ENCODE data around the gene RWDD3. TPM values are rescaled to one million over a fixed set of nuclear protein-coding genes. Genes with fewer than 3 reads are reported as not detected.
A peak's percentile ranks its signal among the peaks of the same experiment; 100 is the strongest.

The RWDD3 gene
- total RNA-seq, 1 donor from 2014 or later: 12.3 TPM

- DNase-seq (ENCODE audit: low read depth): no peak
- Histone ChIP-seq H3K36me3 (ENCODE audit: control insufficient read depth, insufficient read depth, low read length) (no peaks in the 10 kb centered on the region), H3K4me3 (ENCODE audit: low read depth, low read length) (no peak overlapping the region), H3K27me3 (ENCODE audit: control insufficient read depth, insufficient read depth, low read length) (no peaks in the 10 kb centered on the region)
- TF ChIP-seq CTCF (IDR thresholded peaks at IDR 0.05; ENCODE audit: insufficient read depth, low read length, poor library complexity, severe bottlenecking): no peak
Observed at GRCh38 chr1:95230768-95231191, 3.2 kb upstream of the RWDD3 start.

GRCh38 chr1:95232646-95233318 is 1.2 kb upstream of the RWDD3 start:
- H3K4me3 ChIP-seq (ENCODE audit: low read depth, low read length): no peak overlapping the region
- H3K27me3 ChIP-seq (ENCODE audit: control insufficient read depth, insufficient read depth, low read length): no peaks in the 10 kb centered on the region
- H3K36me3 ChIP-seq (ENCODE audit: control insufficient read depth, insufficient read depth, low read length): no peaks in the 10 kb centered on the region
- DNase-seq (ENCODE audit: low read depth): no peak
- no peak for TF ChIP-seq CTCF (IDR thresholded peaks at IDR 0.05; ENCODE audit: insufficient read depth, low read length, poor library complexity, severe bottlenecking)

GRCh38 chr1:95233319-95233736 is 682 bp upstream of the RWDD3 start:
- TF ChIP-seq CTCF (IDR thresholded peaks at IDR 0.05; ENCODE audit: insufficient read depth, low read length, poor library complexity, severe bottlenecking): no peak
- peak overlapping the region; percentile 42 for H3K4me3 ChIP-seq (ENCODE audit: low read depth, low read length)
- H3K36me3 ChIP-seq (ENCODE audit: control insufficient read depth, insufficient read depth, low read length): no peaks in the 10 kb centered on the region
- H3K27me3 ChIP-seq (ENCODE audit: control insufficient read depth, insufficient read depth, low read length): no peaks in the 10 kb centered on the region
- DNase-seq (ENCODE audit: low read depth): no peak

- TF ChIP-seq CTCF (IDR thresholded peaks at IDR 0.05; ENCODE audit: insufficient read depth, low read length, poor library complexity, severe bottlenecking): no peak
- Histone ChIP-seq H3K4me3 (ENCODE audit: low read depth, low read length) (no peak overlapping the region), H3K27me3 (ENCODE audit: control insufficient read depth, insufficient read depth, low read length) (no peaks in the 10 kb centered on the region), H3K36me3 (ENCODE audit: control insufficient read depth, insufficient read depth, low read length) (peaks cover 2% of the 10 kb centered on the region)
- DNase-seq (ENCODE audit: low read depth): no peak
Observed at GRCh38 chr1:95236784-95237575, 3.0 kb downstream of the RWDD3 start.

GRCh38 chr1:95237981-95238703 is 4.1 kb downstream of the RWDD3 start:
- DNase-seq (ENCODE audit: low read depth): no peak
- Histone ChIP-seq H3K27me3 (ENCODE audit: control insufficient read depth, insufficient read depth, low read length) (no peaks in the 10 kb centered on the region), H3K36me3 (ENCODE audit: control insufficient read depth, insufficient read depth, low read length) (peaks cover 2% of the 10 kb centered on the region), H3K4me3 (ENCODE audit: low read depth, low read length) (no peak overlapping the region)
- no peak for TF ChIP-seq CTCF (IDR thresholded peaks at IDR 0.05; ENCODE audit: insufficient read depth, low read length, poor library complexity, severe bottlenecking)
